Activated naive CD4-positive, alpha-beta T cell (primary cell): ENCODE results near the gene ALCAM.
A peak's percentile ranks its signal among the peaks of the same experiment; 100 is the strongest.

Experiments
- DNase-seq, 4 experiments: peaks; one replicate each; lab custom pipeline; 2025; lab: John Stamatoyannopoulos, UW

Gene ALCAM

DNA sequence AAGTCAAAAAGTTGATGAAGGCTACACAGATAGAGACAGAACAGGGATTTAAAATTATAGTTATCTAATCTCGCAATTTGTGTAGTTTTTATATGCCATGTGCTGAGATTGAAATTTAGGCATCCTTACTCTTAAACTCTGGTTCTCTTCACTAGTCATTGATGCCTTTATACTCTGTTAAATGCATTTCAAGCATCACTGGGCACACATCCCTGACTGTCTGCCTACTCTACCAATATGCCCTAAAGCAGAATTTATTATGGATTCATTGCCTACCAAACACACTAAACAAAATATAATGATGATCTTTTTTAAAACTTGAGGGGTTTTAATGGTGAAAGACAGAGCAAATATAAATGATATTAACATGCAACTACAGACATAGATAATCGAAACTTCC, 10.3 kb upstream of the ALCAM start:
- no peak for DNase-seq

DNA sequence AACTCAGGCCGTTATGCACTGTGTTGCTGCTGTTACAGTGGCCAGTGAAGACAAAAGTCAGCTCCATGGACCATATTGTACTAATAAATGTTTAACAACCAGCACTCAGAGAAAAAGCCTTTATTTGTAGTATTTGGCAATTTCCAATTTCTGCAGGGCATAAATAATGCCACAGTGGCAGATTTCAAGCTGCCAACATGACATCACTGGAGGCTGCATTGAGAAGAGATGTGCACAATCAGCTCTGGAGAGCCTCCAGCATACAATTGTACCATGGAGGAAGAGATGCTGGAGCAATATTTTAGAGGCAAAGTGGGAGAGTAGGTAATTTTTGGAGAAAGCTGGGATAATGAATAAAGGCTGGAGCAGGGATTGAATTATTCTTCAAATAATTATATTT, 9.7 kb upstream of the ALCAM start:
- DNase-seq, result no peak

DNA sequence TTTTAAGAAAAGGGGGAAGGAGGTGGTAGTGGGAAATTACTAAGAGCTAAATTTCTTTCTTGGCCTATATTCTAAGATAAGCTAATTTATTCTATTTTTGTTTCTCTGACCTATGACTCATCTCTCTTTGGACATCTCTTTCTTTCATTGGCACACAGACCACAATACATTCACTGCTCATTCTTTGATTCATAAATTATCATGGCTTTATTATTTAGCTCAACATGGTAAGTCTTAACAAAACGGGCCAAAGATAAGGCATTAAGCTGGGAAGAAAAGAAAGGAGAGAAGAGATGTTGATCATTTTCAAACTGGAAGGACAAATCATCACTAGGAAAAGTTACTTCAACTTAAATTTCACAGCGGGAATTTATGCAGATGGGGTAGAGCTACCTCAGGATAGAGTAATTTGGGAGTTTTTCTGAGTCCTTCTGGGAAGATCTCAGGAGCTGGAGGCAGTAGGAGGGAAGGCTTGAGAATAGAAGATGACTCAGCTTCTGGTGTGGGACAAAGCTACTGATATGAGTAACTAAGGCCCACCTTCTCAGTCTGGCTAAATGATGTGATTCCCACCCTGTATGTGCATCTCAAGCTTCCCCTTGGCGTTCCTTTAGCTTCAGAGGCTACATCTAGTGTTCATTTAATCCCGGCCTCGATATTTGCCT, 7.5 kb upstream of the ALCAM start:
- no peak for DNase-seq

DNA sequence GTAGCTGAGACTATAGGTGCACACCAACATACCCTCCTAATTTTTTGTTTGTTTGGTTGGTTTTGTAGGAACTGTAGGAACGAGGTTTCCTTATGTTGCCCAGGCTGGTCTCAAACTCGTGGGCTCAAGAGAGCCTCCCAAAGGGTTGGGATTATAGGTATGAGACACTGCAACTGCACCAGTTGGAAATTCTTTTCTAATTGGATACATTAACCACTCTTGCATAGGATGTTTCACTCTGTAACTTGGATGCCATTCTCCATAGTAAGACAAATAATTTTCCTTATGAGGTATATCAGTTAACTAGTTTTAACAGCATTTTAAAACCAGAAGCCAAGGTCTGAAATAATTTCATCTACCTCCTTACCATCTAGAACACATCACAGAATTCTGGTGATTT, 6.7 kb upstream of the ALCAM start:
- no peak for DNase-seq

DNA sequence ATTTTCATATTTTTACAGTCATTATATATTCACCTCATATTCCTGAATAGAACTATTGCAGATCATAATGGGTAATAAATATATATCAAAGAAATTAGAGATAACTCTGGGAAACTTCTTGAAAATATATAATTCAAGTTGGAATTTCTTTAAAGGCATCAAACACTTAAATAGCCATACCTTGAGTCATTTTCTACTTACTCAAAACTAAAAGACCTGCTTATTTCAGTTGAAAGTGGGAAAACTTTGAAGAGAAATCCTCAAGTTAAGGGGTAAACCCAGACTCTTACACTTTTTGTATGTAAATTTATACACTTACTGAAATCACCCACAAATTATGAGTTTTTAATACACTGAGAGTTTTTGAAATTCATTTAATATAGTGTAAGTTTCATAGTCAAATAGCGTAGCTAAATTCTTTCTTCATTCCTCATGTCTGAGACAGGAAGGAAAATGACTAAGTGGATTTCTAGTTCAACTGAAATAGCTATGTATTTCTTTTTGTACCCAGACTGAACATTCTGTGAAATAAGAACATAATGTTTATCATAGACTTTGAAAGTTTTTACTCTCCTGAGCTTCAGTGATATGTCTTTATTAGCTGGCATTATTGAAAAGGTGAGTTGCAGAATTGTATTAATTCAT, 4.6 kb upstream of the ALCAM start:
- no peak for DNase-seq

DNA sequence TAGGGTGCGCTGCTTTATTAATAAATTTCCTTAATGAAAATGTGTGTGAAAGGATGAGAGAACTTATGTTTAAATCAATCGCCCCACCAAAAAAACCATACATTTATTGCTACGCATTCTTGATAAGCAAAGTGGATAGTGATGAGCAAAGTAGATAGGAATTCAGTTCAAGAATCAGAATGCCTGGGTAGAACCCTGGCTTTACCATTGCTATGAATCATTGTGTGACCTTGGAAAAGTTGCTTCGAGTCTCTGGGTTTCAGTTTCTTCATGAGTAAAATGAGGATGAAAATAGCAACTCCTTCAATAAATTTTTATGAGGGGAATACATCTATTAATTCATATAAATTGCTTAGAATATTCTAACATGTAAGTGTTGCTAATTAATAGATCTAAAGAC, 2.6 kb upstream of the ALCAM start:
- DNase-seq, result no peak

DNA sequence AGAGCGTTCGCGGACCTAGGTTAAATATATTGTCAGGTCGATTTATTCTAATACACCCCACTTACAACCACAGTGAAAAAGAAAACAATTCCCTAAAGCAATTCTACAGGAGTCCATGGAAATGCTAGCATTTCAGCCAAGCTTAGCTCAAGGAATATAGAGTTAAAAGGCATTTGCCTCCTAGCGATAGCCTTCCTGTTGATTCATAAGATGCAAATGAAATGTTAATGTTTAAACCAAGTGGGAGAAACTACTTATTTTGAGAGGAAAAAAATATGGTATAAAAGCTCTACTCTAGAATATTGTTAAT, 1.7 kb upstream of the ALCAM start:
- no peak for DNase-seq

DNA sequence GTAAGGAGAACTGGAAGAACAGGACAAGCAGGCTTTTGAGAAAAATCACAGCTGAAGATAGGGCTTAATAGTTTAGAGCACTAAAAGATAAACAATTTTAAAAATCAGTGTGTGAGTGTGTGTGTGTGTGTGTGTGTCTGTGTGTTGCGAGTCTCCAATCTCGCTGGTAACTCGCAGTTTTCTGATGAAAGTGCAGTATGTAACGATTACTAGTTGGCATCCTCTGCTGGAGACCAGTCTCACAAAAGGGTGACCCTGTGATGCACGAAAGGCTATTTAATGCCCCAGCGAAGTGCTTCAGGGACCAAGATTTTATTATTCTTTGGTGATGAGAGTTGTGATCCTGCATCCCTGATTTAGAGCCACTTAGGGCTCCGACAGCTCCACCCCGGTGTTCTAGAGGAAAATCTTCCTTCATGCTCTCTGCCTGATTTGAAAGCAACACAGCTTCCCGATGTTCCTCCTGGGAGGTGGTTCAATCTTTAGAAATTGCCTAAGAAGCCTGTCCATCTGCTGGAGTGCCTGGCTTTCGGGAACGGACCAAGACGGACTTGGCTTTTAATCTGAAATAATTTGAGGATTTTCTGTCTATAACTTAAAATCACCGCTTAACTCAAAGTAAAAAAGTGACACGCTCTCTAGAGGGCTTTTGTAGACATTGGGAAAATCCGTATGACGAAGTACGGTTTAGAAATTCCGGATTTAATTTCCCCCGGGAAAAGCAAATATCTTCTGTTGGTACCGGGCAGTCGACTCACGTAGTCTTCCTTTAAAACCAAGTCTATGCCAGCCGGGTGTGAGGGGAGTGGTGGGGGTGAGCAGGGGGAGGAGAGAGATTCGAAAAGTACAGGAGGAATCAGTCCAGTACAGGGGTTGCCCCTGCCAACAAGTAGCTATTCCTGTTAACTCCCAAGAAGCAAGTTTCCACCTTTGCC, 1.1 kb upstream of the ALCAM start:
- DNase-seq, result peak in 1 of 4 experiments; percentile 0

DNA sequence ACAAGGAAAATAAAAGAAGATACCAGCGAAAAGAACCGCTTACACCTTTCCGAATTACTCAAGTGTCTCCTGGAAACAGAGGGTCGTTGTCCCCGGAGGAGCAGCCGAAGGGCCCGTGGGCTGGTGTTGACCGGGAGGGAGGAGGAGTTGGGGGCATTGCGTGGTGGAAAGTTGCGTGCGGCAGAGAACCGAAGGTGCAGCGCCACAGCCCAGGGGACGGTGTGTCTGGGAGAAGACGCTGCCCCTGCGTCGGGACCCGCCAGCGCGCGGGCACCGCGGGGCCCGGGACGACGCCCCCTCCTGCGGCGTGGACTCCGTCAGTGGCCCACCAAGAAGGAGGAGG, 325 bp downstream of the ALCAM start:
- DNase-seq, result peak in 1 of 4 experiments; percentile 9

DNA sequence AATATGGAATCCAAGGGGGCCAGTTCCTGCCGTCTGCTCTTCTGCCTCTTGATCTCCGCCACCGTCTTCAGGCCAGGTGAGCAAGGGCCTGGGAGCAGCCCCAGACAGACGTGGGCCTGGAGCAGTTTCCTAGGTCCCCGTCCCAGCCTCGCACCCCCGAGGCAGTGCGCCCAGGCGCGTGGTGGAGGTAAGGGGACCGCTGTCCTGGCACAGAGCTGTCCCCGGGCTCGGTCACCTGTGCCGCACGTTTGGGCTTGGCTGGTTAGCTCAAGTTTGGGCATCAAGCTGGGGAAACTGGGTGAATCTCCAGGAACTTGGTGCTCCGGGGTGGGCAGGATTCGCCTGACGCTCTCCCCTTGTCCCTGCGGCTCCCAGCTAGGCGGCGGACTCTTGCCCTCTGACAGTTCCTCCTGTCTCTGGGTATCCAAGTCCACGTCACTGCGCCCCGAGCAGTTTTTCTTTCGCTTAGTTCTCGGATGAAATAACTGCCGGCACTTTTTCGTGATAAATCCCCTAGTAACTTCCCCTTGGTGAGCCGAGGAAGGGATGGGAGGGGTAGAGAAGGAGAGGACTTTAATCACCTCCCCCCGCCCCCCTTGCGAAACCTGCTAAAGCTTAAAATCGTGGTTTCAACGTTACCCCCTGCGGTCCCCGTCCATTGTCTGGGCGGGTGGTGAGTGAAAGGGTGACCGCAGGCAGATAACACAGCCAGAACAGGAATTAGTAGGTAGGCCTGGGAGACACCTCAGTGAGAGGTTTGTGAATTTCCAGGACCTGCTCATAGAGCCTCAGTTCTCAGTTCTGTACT, 901 bp downstream of the ALCAM start:
- peak; percentile 6 to 12 (median 8) for DNase-seq

DNA sequence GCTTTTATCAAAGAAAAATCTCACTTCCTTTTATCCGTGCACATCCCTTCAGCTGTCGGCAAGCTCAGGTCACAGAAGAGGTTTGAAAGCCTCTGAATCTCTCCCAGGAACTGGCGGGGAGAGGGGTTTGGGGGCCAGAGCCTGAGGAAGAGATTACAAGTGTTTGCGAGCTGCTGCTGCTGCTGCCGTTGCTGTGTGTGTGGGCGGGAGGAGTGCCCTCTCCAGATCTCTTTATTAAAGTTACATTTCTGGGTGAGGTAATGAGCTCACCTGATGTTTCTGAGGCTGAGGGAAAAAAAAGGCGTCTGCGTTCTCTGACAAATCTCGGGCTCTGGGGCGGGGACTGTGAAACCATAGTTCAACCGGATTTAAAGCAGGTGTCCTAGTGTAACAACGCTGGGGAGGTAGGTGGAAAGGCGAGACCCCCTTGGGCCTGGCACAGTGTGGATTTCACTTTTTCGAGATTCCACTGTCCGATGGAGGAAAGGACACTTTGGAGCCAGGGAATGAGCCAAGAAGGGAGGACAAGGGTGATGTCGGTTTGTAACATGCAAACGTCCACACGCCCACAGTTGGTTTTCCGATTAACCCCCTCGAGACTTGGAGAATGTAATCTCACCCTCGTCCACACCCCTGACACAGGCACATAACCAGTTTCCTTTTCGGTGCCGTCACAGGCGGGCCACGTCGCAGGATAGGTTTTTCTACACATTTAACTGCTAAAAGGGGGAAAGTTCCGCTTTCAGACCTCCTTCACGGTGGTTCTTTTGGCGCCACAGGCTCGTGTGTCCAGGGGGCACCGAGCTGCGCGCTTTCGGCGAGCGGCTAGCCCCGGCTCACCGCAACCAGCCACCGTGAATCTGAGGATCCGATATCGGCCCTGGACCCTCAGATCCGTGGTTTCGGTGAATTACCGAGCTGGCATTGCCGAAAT, 2.1 kb downstream of the ALCAM start:
- peak; percentile 9 to 23 (median 14) for DNase-seq

DNA sequence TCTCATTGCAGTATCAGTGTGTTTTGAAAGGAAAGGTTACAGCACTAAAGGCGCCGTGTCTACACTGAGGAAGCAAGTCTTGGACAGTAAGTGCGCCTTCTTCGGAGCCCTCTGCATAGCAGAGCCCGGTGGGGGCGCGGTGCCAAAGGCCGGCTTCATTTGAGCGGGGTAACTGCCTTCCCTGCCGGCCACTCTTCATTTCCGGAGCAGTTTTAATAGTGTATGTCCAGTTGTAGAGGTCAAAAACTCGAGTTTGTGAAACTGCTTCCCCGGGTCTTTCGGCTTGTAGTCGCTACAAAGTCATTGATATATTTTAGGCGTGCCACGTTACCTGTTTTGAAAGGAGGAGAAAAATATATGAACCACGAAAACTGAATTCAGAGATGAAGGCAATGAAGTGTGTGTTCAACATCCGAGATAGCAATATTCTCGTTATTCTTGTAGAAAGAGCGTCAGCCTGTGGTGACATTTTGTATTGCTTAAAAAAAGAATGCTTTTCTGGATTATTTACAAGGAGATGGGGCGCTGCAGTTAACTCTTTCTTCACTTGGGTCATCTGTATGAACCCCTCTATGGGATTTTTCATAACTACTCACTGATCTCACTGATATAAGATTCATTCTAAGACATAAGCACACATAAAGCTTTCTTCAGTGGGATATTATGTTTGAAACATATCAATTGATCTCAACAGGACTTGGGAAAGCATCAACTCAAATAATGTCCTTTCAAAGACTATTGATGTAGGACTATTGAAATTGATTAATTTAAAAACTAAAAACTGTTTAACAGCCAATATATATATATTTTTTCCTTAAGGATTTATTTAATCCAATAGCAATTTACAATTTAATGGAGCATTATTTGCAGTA, 3.0 kb downstream of the ALCAM start:
- peak in 2 of 4 experiments; percentile 2 to 6 for DNase-seq

DNA sequence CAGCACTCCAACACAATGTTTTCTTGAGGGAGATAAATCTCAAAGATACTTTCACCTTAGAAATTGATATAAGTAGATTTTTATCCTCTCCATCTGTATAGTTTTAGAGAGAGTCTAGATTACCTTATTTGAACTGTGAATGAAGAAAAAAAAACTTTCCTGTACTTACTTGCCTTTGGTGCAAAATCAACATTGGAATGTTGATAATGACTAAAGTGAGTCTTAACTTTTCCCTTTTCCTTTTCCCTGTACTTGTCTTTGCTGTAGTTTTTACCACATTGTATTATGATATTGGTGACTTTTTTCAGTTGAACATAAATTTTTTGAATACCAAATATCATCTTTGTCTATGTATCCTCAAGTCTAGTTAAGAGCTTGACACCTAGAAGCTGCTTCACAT, 6.7 kb downstream of the ALCAM start:
- DNase-seq, result no peak

DNA sequence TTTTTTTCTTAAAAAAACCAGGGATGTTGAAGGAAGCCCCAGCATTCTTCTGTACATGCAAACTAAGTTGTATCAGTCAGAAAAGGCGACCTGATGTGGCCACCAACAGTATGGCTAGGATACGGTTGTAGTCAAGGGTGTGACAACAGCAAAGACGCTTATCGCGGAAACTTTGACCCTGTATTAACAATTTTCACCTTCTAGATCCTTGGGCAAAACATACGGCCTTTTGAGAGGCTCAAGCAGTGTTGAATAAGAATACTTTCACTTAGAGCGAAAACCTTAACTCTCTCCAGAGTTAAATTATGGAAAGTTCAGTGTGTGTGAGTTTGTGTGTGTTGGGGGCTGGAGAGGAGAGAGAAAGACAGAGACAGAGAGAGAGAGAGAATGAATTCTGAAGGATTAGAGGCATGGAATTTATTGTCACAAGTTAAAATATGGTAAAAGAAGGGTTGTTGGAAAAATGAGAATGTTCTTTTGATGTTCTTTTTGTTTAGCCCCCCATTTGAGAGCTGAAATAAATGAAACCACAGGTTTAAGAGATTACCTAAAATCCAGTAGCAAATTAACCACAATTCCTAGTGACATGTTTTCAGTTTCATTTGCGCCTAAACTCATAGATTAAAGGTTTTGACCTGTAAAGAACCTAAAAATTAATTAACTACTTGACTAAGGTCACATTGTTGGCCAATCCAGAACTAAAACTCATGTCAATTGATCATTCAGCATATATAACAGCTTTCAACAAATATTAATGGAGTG, 9.2 kb downstream of the ALCAM start:
- DNase-seq, result no peak

DNA sequence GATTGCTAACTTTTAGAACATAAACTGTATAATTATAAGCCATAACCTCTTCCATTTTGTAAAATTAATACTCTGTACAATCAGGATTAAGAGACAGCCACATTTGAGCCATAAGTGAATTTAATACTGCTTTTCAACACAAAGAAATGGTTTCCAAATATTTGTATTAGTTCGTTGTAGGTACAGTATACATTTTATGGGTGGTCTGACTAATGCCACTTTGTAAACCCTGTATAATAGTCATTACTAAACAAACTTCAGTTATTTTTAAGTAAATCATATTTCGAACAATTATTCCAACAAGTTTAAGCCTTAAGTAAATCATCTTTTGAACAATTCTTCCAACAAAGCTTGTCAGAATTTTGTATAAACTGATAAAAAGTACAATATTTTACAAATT, 11.0 kb downstream of the ALCAM start:
- no peak for DNase-seq

DNA sequence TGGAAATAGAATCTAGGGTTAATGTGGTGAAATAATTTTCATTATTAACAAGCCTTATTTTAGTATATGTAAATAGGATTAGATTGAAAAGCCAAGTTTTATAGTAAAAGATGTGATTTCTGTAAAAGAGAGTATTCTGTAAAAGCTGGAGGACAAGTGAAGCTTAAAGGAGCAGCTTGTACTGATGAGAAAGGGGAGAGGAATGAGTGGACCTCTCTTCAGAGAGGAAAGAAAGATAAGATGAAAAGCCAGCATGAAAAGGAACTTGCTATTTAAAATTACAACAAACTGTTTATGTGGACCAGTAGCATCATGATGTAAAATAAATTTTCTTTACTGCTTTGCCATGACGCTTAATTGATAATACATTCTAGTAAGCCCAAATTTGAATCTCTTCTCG, 18.5 kb downstream of the ALCAM start:
- no peak for DNase-seq

DNA sequence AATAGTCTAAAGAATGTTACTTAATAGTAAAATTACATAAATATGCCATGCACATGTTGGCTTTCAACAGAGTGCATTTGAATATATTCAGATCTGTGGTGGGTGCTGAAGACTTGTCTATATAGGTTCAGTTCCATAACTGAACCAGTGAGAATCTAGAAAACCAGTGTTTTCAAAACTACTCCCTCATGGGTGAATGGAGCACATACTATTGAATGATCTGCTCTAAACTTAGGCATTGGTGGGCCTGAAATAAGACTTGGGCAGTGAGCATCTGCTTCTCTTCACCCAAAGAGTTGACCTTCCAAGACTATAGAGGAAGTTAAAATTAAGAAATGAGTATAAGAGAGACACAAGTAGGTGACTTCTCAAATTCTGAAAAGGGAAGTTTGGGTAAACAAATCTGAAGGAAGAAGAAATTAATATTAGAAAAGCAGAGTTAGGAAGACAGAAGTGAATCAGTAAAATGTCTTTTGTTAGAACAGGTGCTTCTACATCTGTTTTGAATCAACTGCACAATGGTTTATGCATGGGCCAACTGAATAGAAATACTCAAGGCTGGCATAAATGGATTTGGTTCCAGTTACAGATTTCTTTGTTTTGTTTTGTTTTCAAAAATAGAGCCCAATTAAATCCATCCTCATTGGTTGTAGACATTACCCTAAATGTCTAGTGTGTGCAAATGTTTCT, 19.3 kb downstream of the ALCAM start:
- no peak for DNase-seq

DNA sequence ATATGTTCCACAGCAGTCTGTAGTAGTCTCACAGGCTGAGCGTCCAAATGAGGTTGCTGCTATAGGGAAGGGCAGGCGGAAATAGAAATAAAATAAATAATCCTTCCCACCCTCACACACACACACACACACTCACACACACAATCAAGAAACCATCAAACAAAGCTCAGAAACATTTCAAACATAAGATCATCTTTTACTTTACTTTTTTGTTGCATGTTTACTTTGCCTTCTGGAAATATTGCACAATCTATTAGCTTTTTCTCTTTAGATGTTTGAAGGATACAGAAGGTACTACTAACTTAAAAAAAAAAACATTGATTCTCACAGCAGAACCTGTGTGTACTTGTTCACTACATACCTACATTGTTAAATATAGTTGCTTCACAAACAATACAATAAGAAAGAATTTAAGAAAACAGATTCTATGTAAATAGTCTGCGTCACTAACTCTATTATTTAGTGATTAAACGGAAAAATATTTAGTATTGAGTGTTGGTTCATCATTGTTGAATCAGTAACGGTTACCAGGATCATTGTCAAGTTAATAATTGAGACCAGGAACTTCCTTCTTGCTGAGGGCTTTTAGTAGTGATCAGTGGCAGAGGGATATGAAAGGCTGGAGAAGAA, 20.5 kb downstream of the ALCAM start:
- DNase-seq, result no peak
